GM19238 (cell line): ENCODE results near the gene GRHL1.
"Not testable (repeated sequence)": the region's sequence is repeated elsewhere in the genome, so short reads cannot be mapped to it uniquely, and the experiment has no call there.

Experiments used
- DNase-seq: peaks from one replicate; pipeline ENCODE4 v3.0.0; 2011; ENCODE audit warnings: low spot score; ENCODE audit not compliant: insufficient read length

GRHL1 gene

GRCh38 chr2:10009271-10009810 lies 57.8 kb downstream of the GRHL1 start:
- no peak for DNase-seq

GRCh38 chr2:10009811-10010781 lies 58.6 kb downstream of the GRHL1 start:
- DNase-seq, result no peak

GRCh38 chr2:10010861-10011605 lies 59.5 kb downstream of the GRHL1 start:
- not testable (repeated sequence) for DNase-seq

DNA sequence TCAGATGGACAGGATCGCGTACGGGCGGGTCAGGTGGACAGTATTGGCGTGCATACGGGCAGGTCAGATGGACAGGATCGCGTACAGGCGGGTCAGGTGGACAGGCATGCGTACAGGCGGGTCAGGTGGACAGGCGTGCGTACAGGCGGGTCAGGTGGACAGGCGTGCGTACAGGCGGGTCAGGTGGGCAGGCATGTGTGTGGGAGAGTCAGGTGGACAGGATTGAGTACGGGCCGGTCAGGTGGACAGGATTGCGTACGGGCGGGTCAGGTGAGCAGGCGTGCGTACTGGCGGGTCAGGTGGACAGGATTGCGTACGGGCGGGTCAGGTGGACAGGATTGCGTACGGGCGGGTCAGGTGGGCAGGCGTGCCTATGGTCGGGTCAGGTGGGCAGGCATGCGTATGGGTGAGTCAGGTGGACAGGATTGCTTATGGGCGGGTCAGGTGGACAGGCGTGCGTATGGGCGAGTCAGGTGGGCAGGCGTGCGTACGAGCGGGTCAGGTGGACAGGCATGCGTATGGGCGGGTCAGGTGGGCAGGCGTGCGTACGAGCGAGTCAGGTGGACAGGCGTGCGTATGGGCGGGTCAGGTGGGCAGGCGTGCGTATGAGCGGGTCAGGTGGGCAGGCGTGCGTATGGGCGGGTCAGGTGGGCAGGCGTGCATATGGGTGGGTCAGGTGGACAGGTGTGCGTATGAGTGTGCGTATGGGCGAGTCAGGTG lies 60.3 kb downstream of the GRHL1 start:
- DNase-seq, result not testable (repeated sequence)

GRCh38 chr2:10012366-10012962 lies 61.0 kb downstream of the GRHL1 start:
- DNase-seq, result not testable (repeated sequence)

- DNase-seq, result no peak
Observed at GRCh38 chr2:10012963-10013461, 61.5 kb downstream of the GRHL1 start.

DNA sequence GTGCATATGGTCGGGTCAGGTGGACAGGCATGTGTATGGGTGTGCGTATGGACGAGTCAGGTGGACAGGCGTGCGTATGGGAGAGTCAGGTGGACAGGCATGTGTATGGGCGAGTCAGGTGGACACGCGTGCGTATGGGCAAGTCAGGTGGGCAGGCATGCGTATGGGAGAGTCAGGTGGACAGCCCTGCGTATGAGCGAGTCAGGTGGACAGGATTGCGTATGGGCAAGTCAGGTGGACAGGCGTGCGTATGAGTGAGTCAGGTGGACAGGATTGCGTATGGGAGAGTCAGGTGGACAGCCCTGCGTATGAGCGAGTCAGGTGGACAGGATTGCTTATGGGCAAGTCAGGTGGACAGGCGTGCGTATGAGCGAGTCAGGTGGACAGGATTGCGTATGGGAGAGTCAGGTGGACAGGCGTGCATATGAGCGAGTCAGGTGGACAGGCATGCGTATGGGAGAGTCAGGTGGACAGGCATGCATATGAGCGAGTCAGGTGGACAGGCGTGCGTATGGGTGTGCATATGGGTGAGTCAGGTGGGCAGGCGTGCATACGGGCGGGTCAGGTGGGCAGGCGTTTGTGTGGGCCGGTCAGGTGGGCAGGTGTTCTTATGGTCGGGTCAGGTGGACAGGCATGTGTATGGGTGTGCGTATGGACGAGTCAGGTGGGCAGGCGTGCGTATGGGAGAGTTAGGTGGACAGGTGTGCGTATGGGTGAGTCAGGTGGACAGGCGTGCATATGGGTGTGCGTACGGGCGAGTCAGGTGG lies 62.3 kb downstream of the GRHL1 start:
- not testable (repeated sequence) for DNase-seq

- DNase-seq, result no peak
Observed at GRCh38 chr2:10014418-10015190, 63.1 kb downstream of the GRHL1 start.

GRCh38 chr2:10015376-10015989 lies 64.0 kb downstream of the GRHL1 start:
- DNase-seq, result not testable (repeated sequence)

DNA sequence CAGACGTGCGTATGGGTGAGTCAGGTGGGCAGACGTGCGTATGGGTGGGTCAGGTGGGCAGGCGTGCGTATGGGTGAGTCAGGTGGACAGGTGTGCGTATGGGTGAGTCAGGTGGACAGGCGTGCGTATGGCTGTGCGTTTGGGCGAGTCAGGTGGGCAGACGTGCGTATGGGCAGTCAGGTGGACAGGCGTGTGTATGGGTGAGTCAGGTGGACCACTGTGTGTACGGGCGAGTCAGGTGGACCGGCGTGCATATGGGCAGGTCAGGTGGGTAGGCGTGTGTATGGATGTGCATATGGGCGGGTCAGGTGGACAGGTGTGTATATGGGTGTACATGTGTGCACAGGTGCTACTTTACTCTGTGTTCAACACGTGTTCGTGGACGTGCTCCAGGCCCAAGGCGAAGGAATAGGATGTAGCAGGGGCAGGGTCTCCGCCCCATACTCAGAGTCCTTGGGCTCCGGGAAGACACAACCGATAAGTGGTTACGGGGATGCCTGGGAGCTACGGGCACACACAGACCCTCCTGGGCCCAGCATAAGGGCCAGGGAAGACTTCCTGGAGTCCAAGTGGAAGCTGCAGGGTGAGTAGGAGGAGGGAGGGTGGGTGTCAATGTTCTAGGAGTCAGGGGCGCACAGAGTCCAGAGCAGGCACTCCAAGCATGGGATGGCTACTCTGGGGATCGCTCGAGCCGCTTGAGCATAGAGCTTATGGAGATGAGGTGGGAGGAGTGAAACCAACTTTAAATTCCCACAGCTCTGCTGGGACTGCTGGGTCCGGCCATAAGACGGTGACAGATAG lies 64.7 kb downstream of the GRHL1 start:
- DNase-seq, result no peak

- DNase-seq, result no peak
Observed at GRCh38 chr2:10016802-10017258, 65.3 kb downstream of the GRHL1 start.

- DNase-seq, result no peak
Observed at GRCh38 chr2:10017313-10017941, 65.9 kb downstream of the GRHL1 start.

DNA sequence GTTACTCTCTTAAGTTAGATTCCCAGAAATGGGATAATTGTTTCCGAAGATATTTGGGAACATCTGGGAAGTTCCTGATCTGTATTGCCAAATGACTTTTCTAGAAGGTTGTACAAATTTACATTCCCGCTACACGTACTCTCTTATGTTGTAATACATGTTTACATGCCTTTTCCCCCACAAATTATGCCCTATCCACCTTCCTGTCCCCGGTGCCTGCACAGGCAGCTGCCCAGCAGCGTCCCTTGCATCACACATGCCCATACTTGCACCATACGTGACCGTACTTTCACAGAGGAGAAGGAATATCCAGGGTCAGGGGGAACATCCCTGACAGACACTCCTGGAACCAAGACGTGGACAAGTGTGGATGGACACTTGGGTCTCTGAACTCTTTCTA lies 67.7 kb downstream of the GRHL1 start:
- DNase-seq, result no peak

DNA sequence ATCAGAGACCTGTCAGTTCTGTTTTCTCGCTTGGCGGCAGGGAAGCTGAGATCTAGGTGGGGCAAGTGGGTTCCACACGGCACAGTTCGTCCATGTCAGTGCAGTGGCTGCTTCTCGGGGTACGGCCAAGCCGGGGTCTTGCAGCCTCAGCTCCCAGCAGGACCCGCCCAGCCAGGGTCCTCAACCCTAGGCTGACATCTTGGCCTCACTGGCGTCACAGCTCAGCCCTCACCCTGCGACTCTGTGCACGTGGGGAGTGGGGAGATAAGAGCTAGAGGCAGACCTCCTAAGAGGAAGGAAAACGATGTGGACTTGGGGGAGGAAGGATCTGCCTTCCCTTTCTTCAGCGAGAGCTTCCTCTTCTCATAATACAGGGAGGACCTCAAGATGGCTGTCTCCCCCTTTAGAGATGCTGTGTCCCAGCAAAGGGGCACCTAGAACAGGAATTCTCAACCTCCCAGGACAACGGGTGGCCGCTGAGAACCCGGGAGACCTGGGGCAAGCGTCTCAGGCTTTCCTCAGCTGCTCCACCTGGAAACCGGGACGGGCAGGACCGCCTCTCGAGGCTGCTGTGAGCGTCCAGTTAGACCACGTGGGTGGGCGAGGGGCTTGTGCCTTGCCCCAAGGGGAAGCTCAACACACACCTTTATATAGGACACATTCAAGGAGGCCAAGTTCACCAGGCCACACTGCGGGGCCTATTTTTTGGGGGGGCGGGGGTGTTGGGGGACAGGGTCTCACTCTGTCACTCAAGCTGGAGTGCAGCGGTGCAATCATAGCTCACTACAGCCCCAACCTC lies 68.3 kb downstream of the GRHL1 start:
- DNase-seq, result no peak

- DNase-seq, result no peak
Observed at GRCh38 chr2:10022041-10022421, 70.5 kb downstream of the GRHL1 start.

- no peak for DNase-seq
Observed at GRCh38 chr2:10022445-10022844, 71.0 kb downstream of the GRHL1 start.
